Endothelial cell of umbilical vein (primary cell): ENCODE results near the gene ALK. TPM values are rescaled to one million over a fixed set of nuclear protein-coding genes. Genes with fewer than 3 reads are reported as not detected.

Experiments used
- BruUV-seq: library from RNA; stranded (reverse); fragments of 400-500 nt; replicated peaks from 2 replicates; lab custom pipeline; 2021; lab: Mats Ljungman, UMichigan
- CTCF ChIA-PET: fragments of 300-600, 350-600 bp; sonication (Branson Sonifier 250); formaldehyde crosslinking; loops from one replicate; lab custom pipeline; 2021; ENCODE audit warnings: antibody characterized with exemption, inconsistent platforms; lab: Charles Lee
- POLR2A ChIA-PET: fragments of 300-600, 350-600 bp; sonication (Branson Sonifier 250); formaldehyde crosslinking; loops from one replicate; lab custom pipeline; 2021; ENCODE audit warnings: antibody characterized with exemption, inconsistent platforms; lab: Charles Lee
- DNase-seq: peaks from one replicate; pipeline ENCODE4 v3.0.0-alpha.2; 2011; ENCODE audit warnings: low read depth, low spot score
- FAIRE-seq: peaks from 2 replicates; lab custom pipeline; 2011; peaks lifted over from hg19 to GRCh38; lab: Jason Lieb, UNC
- H2AFZ ChIP-seq: 2 replicates; pipeline ENCODE4 v1.6.0; 2012; ENCODE audit warnings: low read depth, low read length, control low read depth, inconsistent platforms
- H3K27ac ChIP-seq: 2 replicates; pipeline ENCODE4 v1.5.1; 2011; ENCODE audit warnings: low read depth, mild to moderate bottlenecking, control low read depth, low read length, moderate library complexity; ENCODE audit not compliant: insufficient read depth
- H3K27me3 ChIP-seq, 2 experiments: 2 replicates each; pipeline versions ENCODE4 v1.6.0 to v1.6.1; 2011; ENCODE audit warnings: low read length in 2 of 2, mixed read lengths in 1 of 2; ENCODE audit not compliant: control insufficient read depth in 2 of 2, insufficient read depth in 2 of 2
- H3K36me3 ChIP-seq, 2 experiments: 2 replicates in 1 of 2; 3 replicates in 1 of 2; pipeline ENCODE4 v1.5.1; 2011; ENCODE audit warnings: low read length in 2 of 2, mild to moderate bottlenecking in 1 of 2, moderate library complexity in 1 of 2; ENCODE audit not compliant: control insufficient read depth in 2 of 2, insufficient read depth in 2 of 2; ENCODE audit errors: extremely low read depth in 1 of 2
- H3K4me1 ChIP-seq: 3 replicates; pipeline ENCODE4 v1.5.1; 2011; ENCODE audit warnings: mild to moderate bottlenecking, low read length; ENCODE audit not compliant: control insufficient read depth, insufficient read depth; ENCODE audit errors: extremely low read depth
- H3K4me2 ChIP-seq: 2 replicates; pipeline ENCODE4 v1.6.1; 2011; ENCODE audit warnings: low read length, control low read depth, mixed read lengths; ENCODE audit not compliant: insufficient read depth
- H3K4me3 ChIP-seq, 3 experiments: fragments of 200-600 bp in 1 of 3; sonication (generic), shearing (Covaris generic) in 1 of 3; replicated peaks in 1 of 3; 2 replicates each; pipeline ENCODE4 v1.5.1; 2011 to 2016; ENCODE audit warnings: control low read depth in 3 of 3, low read length in 3 of 3, mild to moderate bottlenecking in 2 of 3, inconsistent platforms in 1 of 3, low read depth in 1 of 3, moderate library complexity in 1 of 3; ENCODE audit not compliant: insufficient read depth in 1 of 3
- H3K79me2 ChIP-seq: 2 replicates; pipeline ENCODE4 v1.6.0; 2012; ENCODE audit warnings: low read length, inconsistent platforms; ENCODE audit not compliant: control insufficient read depth, insufficient read depth
- H3K9ac ChIP-seq: replicated peaks from 2 replicates; pipeline ENCODE3; 2011; ENCODE audit warnings: low read length, control low read depth; ENCODE audit not compliant: insufficient read depth; ENCODE audit errors: extremely low read depth
- H3K9me1 ChIP-seq: replicated peaks from 3 replicates; pipeline ENCODE4 v1.6.0; 2011; ENCODE audit warnings: mild to moderate bottlenecking, low read length; ENCODE audit not compliant: control insufficient read depth, insufficient read depth; ENCODE audit errors: extremely low read depth
- H3K9me3 ChIP-seq: replicated peaks from 2 replicates; pipeline ENCODE4 v1.5.1; 2012; ENCODE audit warnings: low read length, inconsistent platforms; ENCODE audit not compliant: control insufficient read depth, insufficient read depth
- H4K20me1 ChIP-seq: replicated peaks from 2 replicates; pipeline ENCODE3; 2011; ENCODE audit warnings: mild to moderate bottlenecking, low read length; ENCODE audit not compliant: control insufficient read depth, insufficient read depth; ENCODE audit errors: extremely low read depth
- EZH2 ChIP-seq: IDR thresholded peaks from 2 replicates; pipeline ENCODE4 v1.6.1; 2012; ENCODE audit warnings: borderline replicate concordance, low read depth, mild to moderate bottlenecking, moderate library complexity, low read length, inconsistent platforms; ENCODE audit not compliant: severe bottlenecking
- FOS ChIP-seq: IDR thresholded peaks from 2 replicates; pipeline ENCODE4 v1.6.1; 2011; ENCODE audit warnings: mild to moderate bottlenecking, low read length, moderate library complexity, borderline replicate concordance; ENCODE audit not compliant: insufficient read depth
- GATA2 ChIP-seq: IDR thresholded peaks from 2 replicates; pipeline ENCODE4 v1.7.0; 2011; ENCODE audit warnings: low read depth, mild to moderate bottlenecking, moderate library complexity, mixed read lengths, low read length; ENCODE audit not compliant: insufficient read length, insufficient read depth
- JUN ChIP-seq: IDR thresholded peaks from 2 replicates; pipeline ENCODE4 v1.6.1; 2011; ENCODE audit warnings: borderline replicate concordance, low read depth; ENCODE audit not compliant: insufficient read length, insufficient read depth
- MYC ChIP-seq: IDR thresholded peaks from one replicate; pipeline ENCODE4 v1.6.1; 2011; ENCODE audit warnings: mild to moderate bottlenecking, low read depth, low read length
- POLR2A ChIP-seq: IDR thresholded peaks from 2 replicates; pipeline ENCODE4 v1.6.1; 2012; ENCODE audit warnings: low read depth, mild to moderate bottlenecking, control low read depth, low read length
- POLR2AphosphoS5 ChIP-seq: IDR thresholded peaks from 2 replicates; pipeline ENCODE4 v1.6.1; 2012; ENCODE audit warnings: low read depth, mild to moderate bottlenecking, control low read depth, low read length, moderate library complexity; ENCODE audit not compliant: insufficient read depth
- dilution Hi-C: fragments of 300-500 bp; cut with MboI; formaldehyde crosslinking; loops from one replicate; pipeline ENCODE4 v1.15.0; 2019; ENCODE audit warnings: low sequenced_read_pairs; ENCODE audit not compliant: extremely low pct_ligation_motif_present
- intact Hi-C: fragments of 100-400 bp; cut with micrococcal nuclease; formaldehyde crosslinking; loops from one replicate; pipeline ENCODE4 v1.10.0; 2022
- polyA plus RNA-seq, 4 experiments: library from polyadenylated mRNA; depleted of rRNA in 3 of 4; stranded (reverse) in 3 of 4; unstranded in 1 of 4; fragments of >200 nt; gene quantifications; 2 replicates each; pipeline versions ENCODE4 v1.2.1 to v1.2.3, GENCODE V29; 2011 to 2012; ENCODE audit warnings: missing spikeins in 1 of 4
- total RNA-seq: library from RNA; stranded (reverse); gene quantifications from 2 replicates; pipeline ENCODE4 v1.2.3, GENCODE V29; 2021
- TF ChIP-seq, protein P1 (sequence below), 2 donors: IDR thresholded peaks; 1 replicate in 1 of 2; 2 replicates in 1 of 2; pipeline ENCODE4 v1.5.1; 2011; ENCODE audit warnings: low read length in 2 of 2, mild to moderate bottlenecking in 2 of 2, moderate library complexity in 2 of 2, control low read depth in 1 of 2, inconsistent platforms in 1 of 2, low read depth in 1 of 2; ENCODE audit not compliant: insufficient read depth in 1 of 2; ENCODE audit errors: extremely low read depth in 1 of 2
- TF ChIP-seq, protein P2 (sequence below): IDR thresholded peaks from 2 replicates; pipeline ENCODE4 v1.6.1; 2011; ENCODE audit not compliant: insufficient read depth, insufficient read length

ALK gene
- total and polyA plus RNA-seq, 2 donors (not counting 3 experiments of a cell fraction or from before 2014, with no cell fraction given), result not detected

DNA sequence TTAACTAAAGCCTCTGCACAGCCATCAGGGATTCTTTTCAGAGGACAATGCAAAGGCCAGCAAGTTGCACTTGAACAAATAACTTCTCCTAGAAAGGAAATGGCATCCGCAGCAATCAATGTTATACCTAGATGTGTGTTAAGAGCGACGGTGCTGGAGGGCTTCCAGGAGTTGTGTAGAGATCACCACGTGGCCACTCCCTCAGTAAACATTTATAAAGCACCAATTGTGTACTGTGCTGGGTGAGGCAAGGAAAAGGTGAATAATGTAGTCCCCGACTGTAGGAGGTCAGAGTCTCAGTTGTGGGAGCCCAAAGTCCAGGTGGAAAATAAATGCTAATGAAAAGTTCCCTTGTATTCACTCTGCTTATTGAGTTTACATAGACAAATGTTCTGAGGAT lies 135.0 kb downstream of the ALK start:
- no peak overlapping the region for H3K9ac ChIP-seq
- no peaks in the 10 kb centered on the region for H3K4me1 ChIP-seq
- H3K4me2 ChIP-seq, result no peak overlapping the region
- TF ChIP-seq, protein P1, sequence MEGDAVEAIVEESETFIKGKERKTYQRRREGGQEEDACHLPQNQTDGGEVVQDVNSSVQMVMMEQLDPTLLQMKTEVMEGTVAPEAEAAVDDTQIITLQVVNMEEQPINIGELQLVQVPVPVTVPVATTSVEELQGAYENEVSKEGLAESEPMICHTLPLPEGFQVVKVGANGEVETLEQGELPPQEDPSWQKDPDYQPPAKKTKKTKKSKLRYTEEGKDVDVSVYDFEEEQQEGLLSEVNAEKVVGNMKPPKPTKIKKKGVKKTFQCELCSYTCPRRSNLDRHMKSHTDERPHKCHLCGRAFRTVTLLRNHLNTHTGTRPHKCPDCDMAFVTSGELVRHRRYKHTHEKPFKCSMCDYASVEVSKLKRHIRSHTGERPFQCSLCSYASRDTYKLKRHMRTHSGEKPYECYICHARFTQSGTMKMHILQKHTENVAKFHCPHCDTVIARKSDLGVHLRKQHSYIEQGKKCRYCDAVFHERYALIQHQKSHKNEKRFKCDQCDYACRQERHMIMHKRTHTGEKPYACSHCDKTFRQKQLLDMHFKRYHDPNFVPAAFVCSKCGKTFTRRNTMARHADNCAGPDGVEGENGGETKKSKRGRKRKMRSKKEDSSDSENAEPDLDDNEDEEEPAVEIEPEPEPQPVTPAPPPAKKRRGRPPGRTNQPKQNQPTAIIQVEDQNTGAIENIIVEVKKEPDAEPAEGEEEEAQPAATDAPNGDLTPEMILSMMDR (IDR thresholded peaks at IDR 0.05; ENCODE audit: extremely low read depth in 1 of 2, insufficient read depth in 1 of 2, low read depth in 1 of 2, low read length in 2 of 2), result no peak
- TF ChIP-seq, protein P2, sequence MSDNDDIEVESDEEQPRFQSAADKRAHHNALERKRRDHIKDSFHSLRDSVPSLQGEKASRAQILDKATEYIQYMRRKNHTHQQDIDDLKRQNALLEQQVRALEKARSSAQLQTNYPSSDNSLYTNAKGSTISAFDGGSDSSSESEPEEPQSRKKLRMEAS, result no peak
- TF ChIP-seq FOS, result no peak
- TF ChIP-seq POLR2A, result no peak
- no peak for TF ChIP-seq POLR2AphosphoS5
- no peak for TF ChIP-seq GATA2
- H3K27ac ChIP-seq, result no peak overlapping the region
- FAIRE-seq (no peak), DNase-seq (no peak)
- ChIA-PET CTCF (no interaction called here), POLR2A (no interaction called here)
- no peaks in the 10 kb centered on the region for H3K36me3 ChIP-seq
- BruUV-seq, result no TSS peak
- no peak overlapping the region for H3K4me3 ChIP-seq
- dilution Hi-C loops (no loop called here), intact Hi-C loops (no loop called here)
- H3K79me2 ChIP-seq, result no peaks in the 10 kb centered on the region
- H2AFZ ChIP-seq, result no peak overlapping the region
- no peaks in the 10 kb centered on the region for H3K9me1 ChIP-seq
- no peaks in the 10 kb centered on the region for H3K27me3 ChIP-seq
- H3K9me3 ChIP-seq, result no peaks in the 10 kb centered on the region
- no peaks in the 10 kb centered on the region for H4K20me1 ChIP-seq

DNA sequence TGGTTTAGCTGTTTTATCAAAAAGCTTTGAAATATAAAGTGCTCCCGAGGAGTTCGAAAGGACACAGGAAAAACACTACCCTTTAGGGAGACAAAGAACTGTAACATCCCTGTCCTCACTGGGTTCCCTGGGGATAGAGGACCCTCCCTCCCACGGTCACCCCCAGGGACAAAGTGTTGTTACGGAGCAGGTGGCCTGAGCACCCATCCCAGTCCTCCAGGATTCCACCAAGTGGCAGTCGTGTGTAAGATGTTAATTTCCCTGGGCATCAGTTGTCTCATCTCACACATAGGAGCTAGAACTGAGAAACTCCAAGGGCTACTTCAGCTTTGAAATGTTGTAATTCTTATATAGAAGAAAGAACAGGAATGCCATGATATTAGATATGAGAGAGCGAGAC lies 137.7 kb downstream of the ALK start:
- Histone ChIP-seq H2AFZ (no peak overlapping the region), H4K20me1 (no peaks in the 10 kb centered on the region), H3K9me3 (peaks cover 2% of the 10 kb centered on the region), H3K4me3 (no peak overlapping the region), H3K9ac (no peak overlapping the region), H3K4me2 (no peak overlapping the region), H3K27ac (no peak overlapping the region), H3K4me1 (no peaks in the 10 kb centered on the region), H3K79me2 (no peaks in the 10 kb centered on the region), H3K27me3 (no peaks in the 10 kb centered on the region), H3K36me3 (no peaks in the 10 kb centered on the region), H3K9me1 (no peaks in the 10 kb centered on the region)
- DNase-seq (no peak), FAIRE-seq (no peak)
- ChIA-PET CTCF (no interaction called here), POLR2A (no interaction called here)
- intact Hi-C loops, result no loop called here
- TF ChIP-seq JUN (no peak), POLR2A (no peak), EZH2 (no peak), FOS (no peak), MYC (no peak), GATA2 (no peak), POLR2AphosphoS5 (no peak)
- TF ChIP-seq, protein P1 (IDR thresholded peaks at IDR 0.05; ENCODE audit: extremely low read depth in 1 of 2, insufficient read depth in 1 of 2, low read depth in 1 of 2, low read length in 2 of 2), result no peak
- TF ChIP-seq, protein P2, result no peak
- dilution Hi-C loops, result no loop called here
- no TSS peak for BruUV-seq
